PC-3 (cell line): Measurements from ENCODE around the gene HS2ST1.

ENCODE experiments used
- CTCF ChIP-seq: fragments of 300-600 bp; sonication (generic); conservative IDR thresholded peaks from 2 replicates; pipeline ENCODE4 v1.5.1; 2017; ENCODE audit warnings: antibody characterized with exemption, low read depth, mild to moderate bottlenecking, low read length
- EZH2phosphoT487 ChIP-seq: fragments of 300-600 bp; sonication (generic); IDR thresholded peaks from 2 replicates; pipeline ENCODE4 v1.6.1; 2018; ENCODE audit warnings: mild to moderate bottlenecking, antibody characterized with exemption, low read length, borderline replicate concordance

GRCh38 chr1:87146986-87147385 is 232.6 kb downstream of the HS2ST1 start:
- no peak for TF ChIP-seq EZH2phosphoT487
- no peak for TF ChIP-seq CTCF
